KMS-11 (cell line): Measurements from ENCODE around the gene GABRR2.

Experiments
- H2AFZ ChIP-seq: fragments of 200-600 bp; sonication (generic); 2 replicates; pipeline ENCODE4 v1.6.1; 2016; ENCODE audit warnings: antibody characterized with exemption, mixed run types, low read depth
- H3K27ac ChIP-seq: fragments of 200-600 bp; sonication (generic); 2 replicates; pipeline ENCODE4 v1.6.1; 2016; ENCODE audit warnings: mild to moderate bottlenecking, mixed run types
- H3K27me3 ChIP-seq: fragments of 200-600 bp; sonication (generic); 2 replicates; pipeline ENCODE4 v1.6.1; 2017; ENCODE audit warnings: mild to moderate bottlenecking, low read depth, mixed run types, moderate library complexity; ENCODE audit not compliant: insufficient read depth
- H3K36me3 ChIP-seq: fragments of 200-600 bp; sonication (generic); 2 replicates; pipeline ENCODE4 v1.6.1; 2017; ENCODE audit warnings: mild to moderate bottlenecking, mixed run types; ENCODE audit not compliant: insufficient read depth
- H3K4me1 ChIP-seq: fragments of 200-600 bp; sonication (generic); 2 replicates; pipeline ENCODE4 v1.6.1; 2016; ENCODE audit warnings: mild to moderate bottlenecking, low read depth, mixed run types; ENCODE audit not compliant: poor library complexity, severe bottlenecking
- H3K4me2 ChIP-seq: fragments of 200-600 bp; sonication (generic); 2 replicates; pipeline ENCODE4 v1.7.0; 2016; ENCODE audit warnings: mild to moderate bottlenecking, mixed run types
- H3K4me3 ChIP-seq: fragments of 200-600 bp; sonication (generic); IDR thresholded peaks from 2 replicates; pipeline ENCODE4 v1.6.1; 2017; ENCODE audit warnings: low read depth, low read length, mixed read lengths; ENCODE audit not compliant: insufficient read depth
- H3K79me2 ChIP-seq: fragments of 200-600 bp; sonication (generic); 2 replicates; pipeline ENCODE4 v1.6.1; 2016; ENCODE audit warnings: low read depth, mixed run types; ENCODE audit not compliant: insufficient read depth
- H3K9ac ChIP-seq: fragments of 200-600 bp; sonication (generic); 2 replicates; pipeline ENCODE4 v1.6.1; 2016; ENCODE audit warnings: mild to moderate bottlenecking, mixed run types
- H4K20me1 ChIP-seq: fragments of 200-600 bp; sonication (generic); 2 replicates; pipeline ENCODE4 v1.6.1; 2016; ENCODE audit warnings: mild to moderate bottlenecking, mixed run types; ENCODE audit not compliant: insufficient read depth
- CTCF ChIP-seq: fragments of 200-600 bp; sonication (generic); conservative IDR thresholded peaks from 2 replicates; pipeline ENCODE4 v1.6.1; 2017; ENCODE audit warnings: low read depth, mild to moderate bottlenecking, antibody characterized with exemption, low read length, moderate library complexity, mixed read lengths

Gene GABRR2

GRCh38 chr6:89255417-89255816, 59.7 kb downstream of the GABRR2 start:
- Histone ChIP-seq H3K4me2 (no peak overlapping the region), H3K4me1 (no peaks in the 10 kb centered on the region), H3K79me2 (no peaks in the 10 kb centered on the region)

GRCh38 chr6:89254569-89254968, 60.5 kb downstream of the GABRR2 start:
- Histone ChIP-seq H3K4me1 (no peaks in the 10 kb centered on the region), H4K20me1 (no peaks in the 10 kb centered on the region), H3K4me2 (no peak overlapping the region), H3K27me3 (no peaks in the 10 kb centered on the region), H3K36me3 (no peaks in the 10 kb centered on the region), H3K9ac (no peak overlapping the region), H2AFZ (no peak overlapping the region), H3K4me3 (no peak overlapping the region), H3K79me2 (no peaks in the 10 kb centered on the region), H3K27ac (no peak overlapping the region)
- TF ChIP-seq CTCF = no peak

More at GRCh38 chr6:89255417-89255816, 59.7 kb downstream of the GABRR2 start:
- Histone ChIP-seq H3K27me3 (no peaks in the 10 kb centered on the region), H3K4me3 (no peak overlapping the region), H3K9ac (no peak overlapping the region), H3K27ac (no peak overlapping the region), H2AFZ (no peak overlapping the region), H4K20me1 (no peaks in the 10 kb centered on the region), H3K36me3 (no peaks in the 10 kb centered on the region)
- no peak for TF ChIP-seq CTCF

GRCh38 chr6:89252907-89253306, 62.2 kb downstream of the GABRR2 start:
- no peak overlapping the region for H3K4me2 ChIP-seq
- H3K79me2 ChIP-seq = no peaks in the 10 kb centered on the region
- no peak overlapping the region for H3K27ac ChIP-seq
- no peaks in the 10 kb centered on the region for H3K27me3 ChIP-seq
- no peaks in the 10 kb centered on the region for H3K36me3 ChIP-seq
- no peaks in the 10 kb centered on the region for H4K20me1 ChIP-seq
- H3K4me1 ChIP-seq = no peaks in the 10 kb centered on the region
- H2AFZ ChIP-seq = no peak overlapping the region
- no peak overlapping the region for H3K9ac ChIP-seq
- no peak overlapping the region for H3K4me3 ChIP-seq
- no peak for TF ChIP-seq CTCF

- Histone ChIP-seq H3K27me3 (no peaks in the 10 kb centered on the region), H3K9ac (no peak overlapping the region), H4K20me1 (no peaks in the 10 kb centered on the region), H3K27ac (no peak overlapping the region), H2AFZ (no peak overlapping the region), H3K4me2 (no peak overlapping the region), H3K4me1 (no peaks in the 10 kb centered on the region), H3K4me3 (no peak overlapping the region), H3K36me3 (no peaks in the 10 kb centered on the region), H3K79me2 (no peaks in the 10 kb centered on the region)
- TF ChIP-seq CTCF = no peak
Measured at GRCh38 chr6:89251976-89252375, 63.1 kb downstream of the GABRR2 start.

GRCh38 chr6:89251170-89251569, 63.9 kb downstream of the GABRR2 start:
- no peak overlapping the region for H3K9ac ChIP-seq
- no peaks in the 10 kb centered on the region for H3K79me2 ChIP-seq
- no peak overlapping the region for H3K4me3 ChIP-seq
- TF ChIP-seq CTCF = no peak
- no peaks in the 10 kb centered on the region for H3K36me3 ChIP-seq
- no peak overlapping the region for H3K27ac ChIP-seq
- no peaks in the 10 kb centered on the region for H4K20me1 ChIP-seq
- no peak overlapping the region for H2AFZ ChIP-seq
- H3K4me1 ChIP-seq = no peaks in the 10 kb centered on the region
- H3K27me3 ChIP-seq = no peaks in the 10 kb centered on the region
- H3K4me2 ChIP-seq = no peak overlapping the region
